CD14-positive monocyte (primary cell): ENCODE data around the gene SYNE1. TPM values are rescaled to one million over a fixed set of nuclear protein-coding genes. Genes with fewer than 3 reads are reported as not detected.

ENCODE experiments used
- DNase-seq, 3 donors: peaks; one replicate each; pipeline ENCODE4 v3.0.0-alpha.2; 2011 to 2022
- H2AFZ ChIP-seq: 2 replicates; pipeline ENCODE4 v1.6.0; 2012; ENCODE audit warnings: mild to moderate bottlenecking, low read depth, low read length, inconsistent platforms; ENCODE audit not compliant: insufficient read depth, poor library complexity, severe bottlenecking
- H3K27ac ChIP-seq, 2 donors: 1 replicate in 1 of 2; 2 replicates in 1 of 2; pipeline ENCODE4 v1.5.1; 2012 to 2013; ENCODE audit warnings: low read length in 2 of 2, control low read depth in 1 of 2, inconsistent platforms in 1 of 2, low read depth in 1 of 2, mild to moderate bottlenecking in 1 of 2
- H3K27me3 ChIP-seq, 2 donors: one replicate each; pipeline versions ENCODE4 v1.6.0 to v1.6.1; 2011 to 2013; ENCODE audit warnings: low read length in 2 of 2; ENCODE audit not compliant: control insufficient read depth in 2 of 2, insufficient read depth in 2 of 2
- H3K36me3 ChIP-seq, 2 donors: replicated peaks in 1 of 2; 1 replicate in 1 of 2; 2 replicates in 1 of 2; pipeline versions ENCODE4 v1.5.1 to v1.6.1; 2012 to 2013; ENCODE audit warnings: low read length in 2 of 2, control low read depth in 1 of 2, inconsistent platforms in 1 of 2, mild to moderate bottlenecking in 1 of 2; ENCODE audit not compliant: insufficient read depth in 2 of 2, control insufficient read depth in 1 of 2
- H3K4me1 ChIP-seq, 2 donors: 1 replicate in 1 of 2; 2 replicates in 1 of 2; pipeline versions ENCODE4 v1.5.1 to v1.6.1; 2012 to 2013; ENCODE audit warnings: low read length in 2 of 2, control low read depth in 1 of 2, inconsistent platforms in 1 of 2, mild to moderate bottlenecking in 1 of 2, moderate library complexity in 1 of 2; ENCODE audit not compliant: insufficient read depth in 2 of 2, control insufficient read depth in 1 of 2
- H3K4me2 ChIP-seq: replicated peaks from 2 replicates; pipeline ENCODE3; 2012; ENCODE audit warnings: low read length, moderate library complexity, mild to moderate bottlenecking; ENCODE audit not compliant: poor library complexity, severe bottlenecking; ENCODE audit errors: extremely low read depth
- H3K4me3 ChIP-seq, 3 experiments: fragments of 200-600 bp in 1 of 3; sonication (generic) in 1 of 3; replicated peaks in 1 of 3; 1 replicate in 2 of 3; 2 replicates in 1 of 3; pipeline ENCODE4 v1.5.1; 2011 to 2013; ENCODE audit warnings: low read length in 3 of 3, mild to moderate bottlenecking in 3 of 3, control low read depth in 2 of 3, low read depth in 2 of 3, inconsistent platforms in 1 of 3, moderate library complexity in 1 of 3
- H3K79me2 ChIP-seq: 2 replicates; pipeline ENCODE4 v1.6.0; 2012; ENCODE audit warnings: mild to moderate bottlenecking, control low read depth, inconsistent platforms, low read length, moderate library complexity; ENCODE audit not compliant: insufficient read depth
- H3K9ac ChIP-seq: 2 replicates; pipeline ENCODE4 v1.6.0; 2017; ENCODE audit warnings: low read length, mild to moderate bottlenecking; ENCODE audit not compliant: insufficient read depth, poor library complexity, severe bottlenecking
- H3K9me3 ChIP-seq, 2 donors: replicated peaks in 1 of 2; 1 replicate in 1 of 2; 2 replicates in 1 of 2; pipeline versions ENCODE4 v1.5.1 to v1.6.1; 2012 to 2013; ENCODE audit warnings: low read length in 2 of 2, control low read depth in 1 of 2; ENCODE audit not compliant: control insufficient read depth in 1 of 2, insufficient read depth in 1 of 2
- H4K20me1 ChIP-seq: 2 replicates; pipeline ENCODE4 v1.6.0; 2012; ENCODE audit warnings: mild to moderate bottlenecking, low read length, control low read depth, moderate library complexity; ENCODE audit not compliant: insufficient read depth
- H3K27ac Mint-ChIP-seq, 7 donors: one replicate each; pipeline ENCODE4 v1.8.0; 2020; ENCODE audit warnings: mild to moderate bottlenecking in 7 of 7, mixed read lengths in 7 of 7, moderate library complexity in 6 of 7, inconsistent platforms in 2 of 7
- H3K27me3 Mint-ChIP-seq, 3 donors: one replicate each; pipeline ENCODE4 v1.8.0; 2021 to 2022; ENCODE audit warnings: low read depth in 3 of 3, mild to moderate bottlenecking in 3 of 3, mixed read lengths in 3 of 3, moderate library complexity in 3 of 3, inconsistent platforms in 1 of 3
- H3K36me3 Mint-ChIP-seq, 2 donors: one replicate each; pipeline ENCODE4 v1.8.0; 2020; ENCODE audit warnings: mixed read lengths in 2 of 2, inconsistent platforms in 1 of 2, mild to moderate bottlenecking in 1 of 2
- H3K4me1 Mint-ChIP-seq: one replicate; pipeline ENCODE4 v1.8.0; 2020; ENCODE audit warnings: mild to moderate bottlenecking, mixed read lengths
- H3K4me3 Mint-ChIP-seq, 2 donors: one replicate each; pipeline ENCODE4 v1.8.0; 2020; ENCODE audit warnings: mild to moderate bottlenecking in 2 of 2, mixed read lengths in 2 of 2, moderate library complexity in 1 of 2
- H3K9me3 Mint-ChIP-seq, 7 donors: one replicate each; pipeline ENCODE4 v1.8.0; 2020 to 2022; ENCODE audit warnings: mixed read lengths in 7 of 7, mild to moderate bottlenecking in 6 of 7, moderate library complexity in 6 of 7, inconsistent platforms in 2 of 7
- CTCF ChIP-seq: fragments of 200-600 bp; IDR thresholded peaks from one replicate; pipeline ENCODE4 v1.8.0; 2022; ENCODE audit warnings: antibody characterized with exemption, mild to moderate bottlenecking
- WGBS: methylation state at CpG from one replicate; pipeline ENCODE4 v1.1.5; 2013; ENCODE audit warnings: missing lambda C conversion rate; ENCODE audit not compliant: insufficient coverage; 5-methylcytosine and 5-hydroxymethylcytosine counted together
- intact Hi-C, 2 donors: fragments of 100-400 bp; cut with micrococcal nuclease; formaldehyde crosslinking; loops; one replicate each; pipeline versions ENCODE4 v1.15.0 to v1.15.1; 2023
- polyA plus RNA-seq, 3 donors: library from polyadenylated mRNA; depleted of rRNA in 1 of 3; unstranded in 2 of 3; stranded (reverse) in 1 of 3; fragments of 300-500 nt in 2 of 3; fragments of >200 nt in 1 of 3; fragmentation: Illumina TruSeq in 2 of 3; gene quantifications; 1 replicate in 2 of 3; 2 replicates in 1 of 3; pipeline ENCODE4 v1.2.3, GENCODE V29; 2012 to 2021

SYNE1 gene
- polyA plus RNA-seq, 3 donors = 3.7 to 24.5 (median 8.1) TPM

DNA sequence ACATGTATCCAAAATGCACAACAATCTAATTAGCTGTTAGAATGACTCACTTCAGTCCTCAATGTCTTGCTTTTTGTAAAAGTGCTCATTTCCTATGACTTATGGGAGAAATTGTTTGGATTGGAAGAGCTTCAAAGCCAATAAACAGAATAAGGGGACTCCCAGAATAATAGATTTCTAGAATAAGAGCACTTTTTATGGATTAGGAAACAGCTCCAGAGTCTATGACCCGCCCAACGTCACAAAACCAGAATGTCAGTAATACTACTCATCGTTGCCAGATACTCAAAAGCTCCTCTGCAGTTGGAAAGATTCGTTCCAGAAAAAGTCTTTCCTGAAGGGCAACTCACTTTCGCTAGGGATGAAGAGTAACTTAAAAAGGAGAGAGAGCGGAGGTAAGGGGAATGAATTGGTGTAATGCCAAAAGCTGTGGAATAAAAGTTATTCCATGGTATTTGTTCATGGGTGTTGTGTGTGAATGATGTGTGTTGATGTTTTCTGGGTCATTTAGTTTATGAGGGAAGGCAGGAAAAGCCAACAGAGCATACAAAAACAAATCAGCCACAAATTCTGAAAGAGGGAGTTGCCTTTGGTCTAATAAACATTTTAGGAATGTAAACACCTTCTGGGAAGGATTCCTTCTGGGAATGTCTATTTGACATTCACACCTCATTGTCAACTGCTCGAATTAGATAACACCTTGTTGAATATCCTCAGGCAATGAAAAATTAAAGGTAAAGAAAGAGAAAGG lies 64.6 kb downstream of the SYNE1 start:
- 100% methylated on average over 3 of the region's 7 CpGs for WGBS
- Mint-ChIP-seq H3K4me1 (peaks cover 40% of the 10 kb centered on the region), H3K9me3 (peaks cover 0 to 4% (median 0%) of the 10 kb centered on the region in 7 donors), H3K27me3 (no peaks in the 10 kb centered on the region), H3K27ac (no peak overlapping the region), H3K4me3 (no peak overlapping the region), H3K36me3 (peaks cover 0 to 8% of the 10 kb centered on the region in 2 donors)
- DNase-seq = no peak
- Histone ChIP-seq H3K9me3 (no peaks in the 10 kb centered on the region), H3K36me3 (no peaks in the 10 kb centered on the region), H3K9ac (no peak overlapping the region), H3K4me1 (peaks cover 28 to 44% of the 10 kb centered on the region in 2 donors), H3K4me3 (no peak overlapping the region), H3K79me2 (no peaks in the 10 kb centered on the region), H3K4me2 (no peak overlapping the region), H4K20me1 (no peaks in the 10 kb centered on the region), H3K27ac (no peak overlapping the region), H3K27me3 (no peaks in the 10 kb centered on the region), H2AFZ (no peak overlapping the region)
- intact Hi-C loops = no loop called here
- TF ChIP-seq CTCF = no peak

DNA sequence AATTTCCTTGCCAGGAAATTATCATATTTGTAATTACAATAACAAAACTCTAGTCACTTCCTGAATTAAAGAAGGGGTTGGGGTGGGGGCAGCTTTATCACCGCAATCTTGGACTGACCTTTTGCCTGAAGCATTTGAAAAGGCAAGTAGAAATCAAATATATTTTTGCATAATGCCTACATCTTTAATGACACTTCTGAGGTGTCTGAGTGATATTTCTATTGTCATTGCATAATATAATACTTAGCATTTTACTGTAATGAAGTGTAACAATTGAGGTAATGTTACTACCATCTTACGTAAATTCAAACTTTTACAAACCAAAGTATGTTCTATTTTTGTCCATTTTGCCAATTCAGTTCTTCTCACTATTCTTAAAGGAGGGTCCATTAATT lies 65.2 kb downstream of the SYNE1 start:
- DNase-seq = no peak
- H3K36me3 Mint-ChIP-seq = peaks cover 0 to 8% of the 10 kb centered on the region in 2 donors
- Histone ChIP-seq H3K4me1 (peaks cover 28 to 42% of the 10 kb centered on the region in 2 donors), H3K79me2 (no peaks in the 10 kb centered on the region), H3K27ac (no peak overlapping the region), H3K4me2 (no peak overlapping the region), H3K9ac (no peak overlapping the region), H4K20me1 (no peaks in the 10 kb centered on the region), H3K9me3 (no peaks in the 10 kb centered on the region), H2AFZ (no peak overlapping the region), H3K36me3 (no peaks in the 10 kb centered on the region), H3K27me3 (no peaks in the 10 kb centered on the region), H3K4me3 (no peak overlapping the region)
- no peaks in the 10 kb centered on the region for H3K27me3 Mint-ChIP-seq
- intact Hi-C loops = no loop called here
- no CpG with 5 or more reads among the region's 2 CpGs for WGBS
- H3K27ac Mint-ChIP-seq = no peak overlapping the region
- H3K9me3 Mint-ChIP-seq = peaks cover 0 to 4% (median 0%) of the 10 kb centered on the region in 7 donors
- no peak overlapping the region for H3K4me3 Mint-ChIP-seq
- no peak for TF ChIP-seq CTCF
- H3K4me1 Mint-ChIP-seq = peaks cover 39% of the 10 kb centered on the region
